GM12878 (cell line): ENCODE results near the gene WDR86. TPM values are rescaled to one million over a fixed set of nuclear protein-coding genes. Genes with fewer than 3 reads are reported as not detected.

ENCODE experiments used
- ATAC-seq: fragments of 200-7000 bp; cut with Tn5 transposase; 3 replicates; pipeline ENCODE4 v1.9.1; 2020; ENCODE audit warnings: mild to moderate bottlenecking, moderate library complexity
- BruUV-seq: library from RNA; stranded (reverse); fragments of 400-500 nt; replicated peaks from 2 replicates; lab custom pipeline; 2021; lab: Mats Ljungman, UMichigan
- CTCF ChIA-PET: fragments of 300-600 bp; sonication (Branson Sonifier 250); formaldehyde crosslinking; extraction: SDS; loops from one replicate; lab custom pipeline; 2021; ENCODE audit warnings: inconsistent platforms; lab: Yijun Ruan, JAX
- POLR2A ChIA-PET: fragments of 350-600 bp; formaldehyde crosslinking; extraction: SDS; loops from one replicate; lab custom pipeline; 2021; ENCODE audit warnings: inconsistent platforms; lab: Charles Lee
- RAD21 ChIA-PET: fragments of 300-600 bp; sonication (Branson Sonifier 250); formaldehyde crosslinking; loops from one replicate; lab custom pipeline; 2023; ENCODE audit warnings: antibody characterized with exemption; ENCODE audit not compliant: unreplicated experiment; lab: Charles Lee
- SMC1A ChIA-PET: fragments of 300-600 bp; sonication (Branson Sonifier 250); formaldehyde crosslinking; loops from one replicate; lab custom pipeline; 2023; ENCODE audit not compliant: unreplicated experiment, uncharacterized antibody; lab: Charles Lee
- DNase-seq: peaks from one replicate; pipeline ENCODE4 v3.0.0-alpha.2; 2011; ENCODE audit warnings: low read depth, low spot score
- FAIRE-seq: peaks from 3 replicates; lab custom pipeline; 2011; peaks lifted over from hg19 to GRCh38; lab: Jason Lieb, UNC
- H2AFZ ChIP-seq: 2 replicates; pipeline ENCODE4 v1.6.0; 2011; ENCODE audit warnings: low read depth, low read length, control low read depth; ENCODE audit not compliant: control insufficient read depth
- H3K27ac ChIP-seq: 2 replicates; pipeline ENCODE4 v1.5.1; 2011; ENCODE audit warnings: control low read depth; ENCODE audit not compliant: control insufficient read depth, insufficient read depth
- H3K27me3 ChIP-seq, 2 experiments: replicated peaks in 1 of 2; 2 replicates each; pipeline versions ENCODE4 v1.6.0 to v1.6.1; 2011; ENCODE audit warnings: low read length in 1 of 2; ENCODE audit not compliant: control insufficient read depth in 2 of 2, insufficient read depth in 2 of 2
- H3K36me3 ChIP-seq, 2 experiments: 2 replicates each; pipeline ENCODE4 v1.5.1; 2011; ENCODE audit warnings: low read length in 1 of 2; ENCODE audit not compliant: control insufficient read depth in 2 of 2, insufficient read depth in 2 of 2
- H3K4me1 ChIP-seq: 2 replicates; pipeline ENCODE4 v1.6.1; 2011; ENCODE audit warnings: mild to moderate bottlenecking, low read length, moderate library complexity, mixed read lengths; ENCODE audit not compliant: control insufficient read depth, insufficient read depth
- H3K4me2 ChIP-seq: 2 replicates; pipeline ENCODE4 v1.6.0; 2011; ENCODE audit warnings: control low read depth; ENCODE audit not compliant: control insufficient read depth, insufficient read depth
- H3K4me3 ChIP-seq: fragments of 200-600 bp; sonication (generic); 2 replicates; pipeline ENCODE4 v1.5.1; 2016
- H3K79me2 ChIP-seq: 2 replicates; pipeline ENCODE4 v1.6.0; 2011; ENCODE audit warnings: low read length; ENCODE audit not compliant: control insufficient read depth, insufficient read depth
- H3K9ac ChIP-seq: 2 replicates; pipeline ENCODE4 v1.8.0; 2011; ENCODE audit warnings: low read length, control low read depth, mixed read lengths; ENCODE audit not compliant: control insufficient read depth, insufficient read depth
- H3K9me3 ChIP-seq: replicated peaks from 3 replicates; pipeline ENCODE4 v1.5.1; 2011; ENCODE audit warnings: mild to moderate bottlenecking, low read length; ENCODE audit not compliant: control insufficient read depth, insufficient read depth
- H4K20me1 ChIP-seq: 2 replicates; pipeline ENCODE4 v1.6.0; 2011; ENCODE audit not compliant: control insufficient read depth, insufficient read depth
- CBFB ChIP-seq: IDR thresholded peaks from 2 replicates; pipeline ENCODE4 v1.6.1; 2016; ENCODE audit warnings: antibody characterized with exemption, low read depth
- IKZF2 ChIP-seq, 2 experiments: fragments of 450-650 bp; IDR thresholded peaks; 2 replicates each; pipeline ENCODE4 v1.6.1; 2017; ENCODE audit warnings: mild to moderate bottlenecking in 2 of 2, moderate library complexity in 2 of 2
- MEF2B ChIP-seq: fragments of 450-650 bp; IDR thresholded peaks from 2 replicates; pipeline ENCODE4 v1.6.1; 2018; ENCODE audit warnings: mild to moderate bottlenecking, moderate library complexity; ENCODE audit not compliant: partially characterized antibody, poor library complexity, severe bottlenecking
- PAX8 ChIP-seq: fragments of 450-650 bp; IDR thresholded peaks from 2 replicates; pipeline ENCODE4 v1.6.1; 2017; ENCODE audit warnings: mild to moderate bottlenecking, moderate library complexity
- ZNF207 ChIP-seq: fragments of 450-650 bp; IDR thresholded peaks from 2 replicates; pipeline ENCODE4 v1.6.1; 2014; ENCODE audit warnings: antibody characterized with exemption, mild to moderate bottlenecking, borderline replicate concordance
- ZZZ3 ChIP-seq: IDR thresholded peaks from 2 replicates; pipeline ENCODE4 v1.6.1; 2011; ENCODE audit warnings: low read depth; ENCODE audit not compliant: control insufficient read depth, insufficient read length
- WGBS: methylation state at CpG from one replicate; pipeline ENCODE4 v1.1.6; 2016; ENCODE audit warnings: low lambda C conversion rate; ENCODE audit not compliant: insufficient replicate concordance, insufficient coverage; ENCODE audit errors: missing lambda C conversion rate; 5-methylcytosine and 5-hydroxymethylcytosine counted together
- in situ Hi-C: fragments of 300-500 bp; cut with MboI; formaldehyde crosslinking; loops from 9 replicates; pipeline ENCODE4 v1.14.3; 2018; ENCODE audit warnings: mixed read lengths
- intact Hi-C: fragments of 100-400 bp; cut with micrococcal nuclease; formaldehyde crosslinking; loops from one replicate; pipeline ENCODE4 v1.14.2; 2022; ENCODE audit not compliant: unreplicated experiment
- polyA plus RNA-seq, 11 experiments: library from polyadenylated mRNA; depleted of rRNA in 4 of 11; unstranded in 6 of 11; stranded (reverse) in 5 of 11; fragments of >200 nt; fragmentation: Nextera tagmentation in 4 of 11; fragmentation: Illumina TruSeq in 1 of 11; extraction: Ambion mirVana in 4 of 11; extraction: Trizol in 1 of 11; gene quantifications; 1 replicate in 1 of 11; 2 replicates in 10 of 11; pipeline versions ENCODE4 v1.2.1 to v1.2.3, GENCODE V29; 2011 to 2016; ENCODE audit warnings: inconsistent platforms in 2 of 11, missing spikeins in 2 of 11, low read depth in 1 of 11
- total RNA-seq, 4 experiments: library from RNA; depleted of rRNA in 3 of 4; stranded (reverse); fragments of >200 nt in 3 of 4; fragmentation: Illumina TruSeq in 1 of 4; extraction: Trizol in 1 of 4; gene quantifications; 2 replicates each; pipeline versions ENCODE4 v1.2.1 to v1.2.3, GENCODE V29; 2013 to 2021
- TF ChIP-seq, protein P1 (sequence below): fragments of 450-650 bp; IDR thresholded peaks from 2 replicates; pipeline ENCODE4 v1.6.1; 2017; ENCODE audit warnings: mild to moderate bottlenecking, low read depth, inconsistent platforms; ENCODE audit not compliant: poor library complexity, severe bottlenecking

Gene WDR86
- total and polyA plus RNA-seq, 10 of the 15 experiments (the other 5 are each of a cell fraction or from before 2014, with no cell fraction given): 0.05 to 0.19 (median 0.15) TPM; not detected in 7

DNA sequence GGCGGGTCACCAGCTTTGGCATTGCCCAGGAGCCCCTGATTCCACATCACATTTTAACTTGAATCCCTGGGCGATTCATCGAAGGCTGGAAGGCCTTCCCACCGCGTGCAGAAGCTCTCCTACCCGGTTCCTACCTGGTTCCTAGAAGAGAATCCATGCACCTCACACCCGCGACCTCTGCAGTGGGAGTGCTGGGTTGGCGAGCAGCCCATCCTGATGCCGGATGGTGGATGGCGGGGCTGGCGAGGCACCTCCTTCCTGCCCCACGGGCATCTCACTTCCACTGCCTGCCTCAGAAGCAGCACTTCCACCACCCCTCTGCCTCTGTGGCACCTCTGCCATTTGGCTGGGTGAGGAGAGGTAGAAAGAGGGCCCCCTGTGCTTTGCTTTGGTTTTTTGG is 36.2 kb downstream of the WDR86 start:
- ChIA-PET RAD21 (no interaction called here), CTCF (interaction anchor here (0.8 kb wide), 1 partner anchor 259 kb away, joined by 3 read pairs; no protein-coding TSS in a partner anchor), SMC1A (no interaction called here), POLR2A (no interaction called here)
- intact Hi-C loops (no loop called here), in situ Hi-C loops (no loop called here)
- no peaks in the 10 kb centered on the region for H3K79me2 ChIP-seq
- ATAC-seq (no peak), DNase-seq (no peak), FAIRE-seq (no peak)
- no peaks in the 10 kb centered on the region for H3K4me1 ChIP-seq
- peaks cover 13 to 18% of the 10 kb centered on the region in 2 experiments for H3K36me3 ChIP-seq
- no peak overlapping the region for H3K27ac ChIP-seq
- no peaks in the 10 kb centered on the region for H4K20me1 ChIP-seq
- WGBS: 98% methylated on average over 13 of the region's 13 CpGs
- no peak overlapping the region for H3K9ac ChIP-seq
- TF ChIP-seq CBFB (no peak), ZZZ3 (no peak), IKZF2 (IDR thresholded peaks at IDR 0.05) (no peak), MEF2B (no peak), PAX8 (no peak), ZNF207 (no peak)
- TF ChIP-seq, protein P1, sequence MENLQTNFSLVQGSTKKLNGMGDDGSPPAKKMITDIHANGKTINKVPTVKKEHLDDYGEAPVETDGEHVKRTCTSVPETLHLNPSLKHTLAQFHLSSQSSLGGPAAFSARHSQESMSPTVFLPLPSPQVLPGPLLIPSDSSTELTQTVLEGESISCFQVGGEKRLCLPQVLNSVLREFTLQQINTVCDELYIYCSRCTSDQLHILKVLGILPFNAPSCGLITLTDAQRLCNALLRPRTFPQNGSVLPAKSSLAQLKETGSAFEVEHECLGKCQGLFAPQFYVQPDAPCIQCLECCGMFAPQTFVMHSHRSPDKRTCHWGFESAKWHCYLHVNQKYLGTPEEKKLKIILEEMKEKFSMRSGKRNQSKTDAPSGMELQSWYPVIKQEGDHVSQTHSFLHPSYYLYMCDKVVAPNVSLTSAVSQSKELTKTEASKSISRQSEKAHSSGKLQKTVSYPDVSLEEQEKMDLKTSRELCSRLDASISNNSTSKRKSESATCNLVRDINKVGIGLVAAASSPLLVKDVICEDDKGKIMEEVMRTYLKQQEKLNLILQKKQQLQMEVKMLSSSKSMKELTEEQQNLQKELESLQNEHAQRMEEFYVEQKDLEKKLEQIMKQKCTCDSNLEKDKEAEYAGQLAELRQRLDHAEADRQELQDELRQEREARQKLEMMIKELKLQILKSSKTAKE: no peak
- H3K27me3 ChIP-seq: no peaks in the 10 kb centered on the region
- no TSS peak for BruUV-seq
- no peak overlapping the region for H2AFZ ChIP-seq
- H3K4me3 ChIP-seq: no peak overlapping the region
- H3K9me3 ChIP-seq: no peaks in the 10 kb centered on the region
- no peak overlapping the region for H3K4me2 ChIP-seq
